SH-SY5Y (cell line): Measurements from ENCODE around the gene SHD.

Source experiments
- GATA2 ChIP-seq: IDR thresholded peaks from 2 replicates; pipeline ENCODE4 v1.6.1; 2011; ENCODE audit warnings: mild to moderate bottlenecking, low read depth, low read length
- GATA3 ChIP-seq: IDR thresholded peaks from 2 replicates; pipeline ENCODE4 v1.6.1; 2011; ENCODE audit warnings: low read depth, mild to moderate bottlenecking, low read length, moderate library complexity

DNA sequence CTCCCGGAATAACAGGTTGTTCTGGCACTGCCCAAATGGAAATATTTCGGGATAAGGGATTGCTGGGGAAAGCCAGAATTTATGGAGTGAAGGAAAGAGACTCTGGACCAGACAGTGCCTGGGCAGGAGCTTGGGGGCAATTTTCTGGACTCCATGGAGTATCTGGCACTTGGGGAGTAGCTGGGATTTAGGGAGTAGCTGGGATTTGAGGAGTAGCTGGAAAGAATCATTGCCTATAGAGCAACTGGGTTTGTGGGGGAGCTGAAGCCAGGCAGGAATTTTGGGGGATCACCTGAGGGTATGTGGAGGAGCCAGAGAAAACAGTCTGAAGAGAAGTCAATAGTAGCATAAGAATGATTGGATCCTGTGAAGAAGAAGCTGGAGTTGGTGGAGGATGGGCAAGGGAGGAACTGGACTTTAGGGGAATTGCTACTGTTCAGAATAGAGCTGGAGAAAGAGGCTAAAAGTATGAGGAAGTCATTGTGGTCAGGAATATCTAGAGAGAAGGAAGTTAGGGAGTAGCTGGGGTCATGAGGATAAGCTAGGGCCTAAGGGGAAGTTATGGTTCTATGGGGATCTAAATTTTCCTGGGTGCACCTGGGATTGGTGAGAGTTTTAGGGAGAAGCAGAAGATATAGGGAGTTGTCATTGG, 40.1 kb downstream of the SHD start:
- no peak for TF ChIP-seq GATA3
- TF ChIP-seq GATA2 = no peak
